AG08396 (cell line): Measurements from ENCODE around the gene DPM3.
A peak's percentile ranks its signal among the peaks of the same experiment; 100 is the strongest.

Source experiments
- DNase-seq: peaks from one replicate; pipeline ENCODE4 v3.0.0; 2012; ENCODE audit warnings: low spot score, mixed read lengths

Gene DPM3

GRCh38 chr1:155093911-155094621, 46.3 kb downstream of the DPM3 start:
- DNase-seq = no peak

GRCh38 chr1:155092641-155093040, 47.7 kb downstream of the DPM3 start:
- no peak for DNase-seq

- DNase-seq = no peak
Observed at GRCh38 chr1:155092131-155092530, 48.2 kb downstream of the DPM3 start.

- DNase-seq = peak; percentile 79
Observed at GRCh38 chr1:155091071-155092051, 49.0 kb downstream of the DPM3 start.
